Colon (tissue), 2 donors: ENCODE measurements around the gene C16orf90.
"Not testable (repeated sequence)": the region's sequence is repeated elsewhere in the genome, so short reads cannot be mapped to it uniquely, and the experiment has no call there.

Experiments
- FAIRE-seq: peaks from 2 replicates; lab custom pipeline; 2012; peaks lifted over from hg19 to GRCh38; lab: Jason Lieb, UNC
- donor health status: control.
- donor health status: control.

The C16orf90 gene, protein sequence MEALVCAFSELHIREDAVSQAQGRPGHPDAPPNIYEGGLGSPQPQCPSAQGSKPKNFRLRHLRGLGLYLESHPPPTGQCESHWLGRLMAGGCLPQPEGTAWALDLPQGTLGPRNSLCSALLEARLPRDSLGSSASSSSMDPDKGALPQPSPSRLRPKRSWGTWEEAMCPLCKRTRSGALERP

GRCh38 chr16:3495176-3495575, at the start of gene C16orf90:
Gene C16orf90 (minus strand): TSS chr16:3495489. CDS start chr16:3495421, 68 bp downstream.
- no peak for FAIRE-seq

GRCh38 chr16:3542601-3543373, 47.5 kb upstream of the C16orf90 start:
- FAIRE-seq = no peak

- FAIRE-seq = no peak
These were observed 46.4 kb upstream of the C16orf90 start for GRCh38 chr16:3541527-3542155.

DNA sequence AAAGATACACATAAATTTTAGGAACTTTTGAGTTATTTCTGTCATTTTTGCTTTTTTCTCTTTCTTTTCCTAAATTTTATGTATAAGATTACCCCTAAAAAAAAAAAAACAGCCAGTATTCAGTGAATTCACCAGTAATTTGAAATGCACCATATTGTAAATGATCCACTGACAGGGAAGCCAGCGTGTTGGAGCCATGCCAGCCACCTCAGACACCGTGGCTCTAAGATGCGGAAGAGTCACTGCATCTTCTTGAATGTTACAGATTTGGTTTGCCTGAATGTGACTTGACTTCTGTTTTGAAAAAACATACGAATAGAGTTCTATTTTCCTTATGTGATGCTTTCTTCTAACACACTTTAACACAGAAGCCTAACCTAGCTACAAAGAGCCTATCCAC, 42.9 kb upstream of the C16orf90 start:
- no peak for FAIRE-seq

DNA sequence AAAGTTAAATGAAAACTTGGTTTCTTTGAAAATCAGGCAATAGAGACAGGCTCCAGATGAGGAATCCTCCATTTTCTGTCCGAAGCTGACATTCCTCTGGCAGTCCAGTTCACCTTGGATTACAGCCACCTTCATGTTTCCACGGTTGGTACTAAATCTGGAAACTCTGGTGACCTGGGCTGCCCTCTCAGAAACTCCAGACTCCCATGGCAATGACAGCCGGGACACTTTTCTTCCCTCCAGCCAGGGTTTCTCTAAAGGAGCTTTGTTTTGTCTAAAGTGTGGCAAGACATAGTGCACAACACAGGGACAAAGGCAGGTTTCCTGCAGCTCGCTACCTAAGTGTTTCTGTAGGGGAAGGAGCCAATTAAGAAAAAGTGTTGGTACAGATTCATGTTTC, 41.6 kb upstream of the C16orf90 start:
- no peak for FAIRE-seq

DNA sequence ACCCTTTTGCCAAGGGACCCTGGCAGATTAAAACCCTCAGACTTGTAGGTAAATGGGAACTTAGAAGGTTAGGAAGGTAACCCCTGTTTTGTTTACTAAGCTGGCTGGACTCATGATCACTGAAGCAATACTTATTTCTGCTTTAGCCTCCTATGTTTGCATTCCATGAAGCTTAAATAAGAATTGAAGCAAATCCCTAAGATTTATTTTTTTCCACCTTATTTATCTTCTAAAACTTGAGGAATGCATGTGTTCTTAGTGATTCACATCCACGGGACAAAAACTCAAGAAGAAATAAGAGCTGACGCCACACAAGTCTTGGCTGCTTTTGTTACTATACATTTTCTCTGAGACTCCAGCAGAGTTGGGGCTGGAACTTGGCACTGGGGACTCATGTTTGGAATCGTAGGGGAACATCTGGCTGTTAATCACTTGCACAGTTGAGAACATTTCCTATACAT, 41.0 kb upstream of the C16orf90 start:
- FAIRE-seq = no peak

DNA sequence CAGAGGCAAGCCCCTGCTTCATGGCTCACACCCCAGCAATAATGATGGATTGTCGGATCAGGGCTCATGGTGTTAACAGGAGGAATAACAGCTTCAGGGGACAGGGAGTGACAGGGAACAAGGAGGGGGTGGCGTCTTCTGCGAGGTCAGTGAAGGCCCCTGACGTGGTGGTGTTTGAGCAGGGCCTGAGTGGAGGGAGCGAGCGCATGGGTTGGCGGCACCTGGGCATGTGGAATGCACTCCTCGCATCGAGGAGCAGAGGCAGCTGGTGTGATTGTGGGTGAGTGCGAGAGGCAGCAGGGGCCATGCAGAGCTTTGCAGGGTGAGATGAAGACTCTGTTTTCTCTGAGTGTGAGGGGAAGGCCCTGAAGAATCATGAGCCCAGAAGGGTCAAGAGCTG, 38.8 kb upstream of the C16orf90 start:
- FAIRE-seq = no peak

GRCh38 chr16:3532741-3533140, 37.5 kb upstream of the C16orf90 start:
- FAIRE-seq = no peak

GRCh38 chr16:3530371-3530914, 35.2 kb upstream of the C16orf90 start:
- FAIRE-seq = no peak

- no peak for FAIRE-seq
These were observed 33.9 kb upstream of the C16orf90 start for GRCh38 chr16:3529175-3529574.

DNA sequence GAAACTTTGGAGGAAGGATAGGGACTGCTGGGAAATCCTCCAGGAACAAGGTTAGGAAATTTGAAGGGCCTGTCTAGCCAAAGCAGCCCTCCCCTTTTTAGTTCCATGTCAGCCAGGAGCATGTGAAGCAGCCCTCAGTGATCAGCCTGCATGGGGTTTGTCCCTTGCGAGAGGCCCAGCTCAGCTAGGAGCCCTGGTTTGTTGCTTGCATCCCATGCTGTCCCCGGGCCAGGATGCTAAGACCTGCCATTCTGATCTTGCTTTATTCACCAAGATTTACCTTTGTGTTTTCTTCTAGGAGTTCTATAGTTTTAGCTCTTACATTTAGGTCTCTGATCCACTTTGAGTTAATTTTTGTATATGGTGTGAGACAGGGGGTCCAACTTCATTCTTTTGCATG, 33.1 kb upstream of the C16orf90 start:
- no peak for FAIRE-seq

GRCh38 chr16:3527216-3527829, 32.0 kb upstream of the C16orf90 start:
- FAIRE-seq = not testable (repeated sequence)

- FAIRE-seq = no peak
These were observed 30.7 kb upstream of the C16orf90 start for GRCh38 chr16:3525951-3526350.

DNA sequence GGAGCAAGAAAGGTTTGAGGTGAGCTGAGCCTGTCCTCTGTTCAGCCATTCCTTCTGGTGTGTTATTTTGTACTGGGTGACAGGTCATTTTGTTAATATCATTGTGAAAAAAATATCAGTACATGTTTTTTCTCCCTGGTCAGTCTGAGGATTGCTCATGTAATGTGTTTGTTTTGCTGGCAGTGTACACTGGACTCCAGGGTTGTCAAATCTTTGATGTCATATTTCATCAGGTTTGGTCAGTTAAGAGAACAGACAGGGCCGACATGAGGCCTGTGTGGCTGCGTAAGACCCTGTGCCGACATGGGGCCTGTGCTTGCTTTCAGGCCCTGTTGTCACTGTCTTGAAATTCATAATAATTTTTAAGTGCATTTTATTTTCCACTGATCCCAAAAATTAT, 28.0 kb upstream of the C16orf90 start:
- FAIRE-seq = no peak

- no peak for FAIRE-seq
These were observed 25.6 kb upstream of the C16orf90 start for GRCh38 chr16:3520841-3521240.

GRCh38 chr16:3520413-3520812, 25.1 kb upstream of the C16orf90 start:
- FAIRE-seq = no peak

DNA sequence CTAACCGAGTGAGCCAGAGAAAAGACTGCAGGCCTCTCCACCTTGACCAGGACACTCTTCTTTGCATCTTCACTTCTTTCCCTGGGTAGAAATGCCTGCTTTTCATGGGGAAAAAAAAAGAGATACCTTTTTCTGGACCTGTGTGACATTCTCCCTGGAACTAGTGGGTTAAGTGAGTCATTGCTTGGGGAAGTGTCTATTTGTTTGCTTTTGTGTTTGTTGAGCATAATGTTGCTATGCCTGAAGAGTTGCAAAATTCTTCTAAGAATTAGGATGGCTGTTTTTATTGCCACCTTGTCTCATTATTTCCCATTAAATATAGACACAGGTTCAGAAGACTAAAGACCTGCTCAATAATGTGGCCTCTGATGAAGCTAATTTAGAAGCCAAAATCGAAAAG, 24.3 kb upstream of the C16orf90 start:
- FAIRE-seq = no peak

GRCh38 chr16:3518986-3519348, 23.7 kb upstream of the C16orf90 start:
- no peak for FAIRE-seq

GRCh38 chr16:3518292-3518985, 23.1 kb upstream of the C16orf90 start:
- no peak for FAIRE-seq

- no peak for FAIRE-seq
These were observed 20.6 kb upstream of the C16orf90 start for GRCh38 chr16:3515897-3516296.

DNA sequence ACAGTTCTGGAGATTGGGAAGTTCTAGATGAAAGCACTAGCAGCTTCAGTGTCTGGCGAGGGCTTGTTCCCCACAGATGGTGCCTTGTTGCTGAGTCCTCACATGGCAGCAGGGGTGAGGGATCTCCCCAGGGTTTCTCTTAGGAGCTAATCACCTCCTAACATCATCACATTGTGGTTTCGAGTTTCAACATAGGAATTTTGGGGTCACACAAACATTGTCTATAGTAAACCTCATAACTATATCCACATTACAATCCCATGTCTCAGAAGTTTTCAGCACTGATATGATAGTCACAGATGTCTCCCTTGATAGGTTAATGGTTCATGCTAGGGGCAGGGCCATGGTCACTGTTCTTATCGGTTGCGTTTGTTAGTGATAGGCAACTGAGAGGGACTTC, 19.3 kb upstream of the C16orf90 start:
- no peak for FAIRE-seq
